ENCODE measurements around the gene SEC61G. TPM values are rescaled to one million over a fixed set of nuclear protein-coding genes. Genes with fewer than 3 reads are reported as not detected.

The SEC61G gene
- total RNA-seq, 1 donor from 2014 or later: 106 TPM

- Mint-ChIP-seq H3K4me1 (no peaks in the 10 kb centered on the region), H3K27me3 (ENCODE audit: low read depth) (no peaks in the 10 kb centered on the region), H3K4me3 (no peak overlapping the region), H3K36me3 (ENCODE audit: low read depth) (peaks cover 5% of the 10 kb centered on the region), H3K27ac (ENCODE audit: unreplicated experiment) (no peak overlapping the region), H3K9me3 (peaks cover 12% of the 10 kb centered on the region)
- DNase-seq (ENCODE audit: low read depth, low spot score): no peak
- TF ChIP-seq CTCF (conservative IDR thresholded peaks at IDR 0.05): no peak
Observed at GRCh38 chr7:54712820-54713219, 46.2 kb downstream of the SEC61G start.

- peaks cover 15% of the 10 kb centered on the region for H3K9me3 Mint-ChIP-seq
- no peak overlapping the region for H3K4me3 Mint-ChIP-seq
- no peaks in the 10 kb centered on the region for H3K4me1 Mint-ChIP-seq
- H3K27ac Mint-ChIP-seq (ENCODE audit: unreplicated experiment): no peak overlapping the region
- no peaks in the 10 kb centered on the region for H3K27me3 Mint-ChIP-seq (ENCODE audit: low read depth)
- no peak for TF ChIP-seq CTCF (conservative IDR thresholded peaks at IDR 0.05)
- peaks cover 5% of the 10 kb centered on the region for H3K36me3 Mint-ChIP-seq (ENCODE audit: low read depth)
- DNase-seq (ENCODE audit: low read depth, low spot score): no peak
Observed at GRCh38 chr7:54711900-54712595, 47.0 kb downstream of the SEC61G start.

GRCh38 chr7:54709283-54709682, 49.7 kb downstream of the SEC61G start:
- Mint-ChIP-seq H3K4me3 (no peak overlapping the region), H3K4me1 (no peaks in the 10 kb centered on the region), H3K27ac (ENCODE audit: unreplicated experiment) (no peak overlapping the region), H3K27me3 (ENCODE audit: low read depth) (no peaks in the 10 kb centered on the region), H3K9me3 (peaks cover 12% of the 10 kb centered on the region), H3K36me3 (ENCODE audit: low read depth) (peaks cover 5% of the 10 kb centered on the region)
- no peak for TF ChIP-seq CTCF (conservative IDR thresholded peaks at IDR 0.05)
- no peak for DNase-seq (ENCODE audit: low read depth, low spot score)

- Mint-ChIP-seq H3K36me3 (ENCODE audit: low read depth) (peaks cover 5% of the 10 kb centered on the region), H3K27ac (ENCODE audit: unreplicated experiment) (no peak overlapping the region), H3K9me3 (peaks cover 9% of the 10 kb centered on the region), H3K4me1 (no peaks in the 10 kb centered on the region), H3K27me3 (ENCODE audit: low read depth) (no peaks in the 10 kb centered on the region), H3K4me3 (no peak overlapping the region)
- no peak for DNase-seq (ENCODE audit: low read depth, low spot score)
- no peak for TF ChIP-seq CTCF (conservative IDR thresholded peaks at IDR 0.05)
Observed at GRCh38 chr7:54705436-54705835, 53.6 kb downstream of the SEC61G start.

- TF ChIP-seq CTCF (conservative IDR thresholded peaks at IDR 0.05): no peak
- H3K9me3 Mint-ChIP-seq: peaks cover 9% of the 10 kb centered on the region
- H3K27ac Mint-ChIP-seq (ENCODE audit: unreplicated experiment): no peak overlapping the region
- no peak for DNase-seq (ENCODE audit: low read depth, low spot score)
- no peaks in the 10 kb centered on the region for H3K4me1 Mint-ChIP-seq
- no peaks in the 10 kb centered on the region for H3K27me3 Mint-ChIP-seq (ENCODE audit: low read depth)
- H3K36me3 Mint-ChIP-seq (ENCODE audit: low read depth): peaks cover 5% of the 10 kb centered on the region
- no peak overlapping the region for H3K4me3 Mint-ChIP-seq
Observed at GRCh38 chr7:54704851-54705250, 54.2 kb downstream of the SEC61G start.

Other genes with a start within 250 kb of the SEC61G start
- 0.79 and 1.0 TPM in 2 replicates for gene VSTM2A, start 216.8 kb downstream of the SEC61G start, total RNA-seq